B cell (primary cell): Measurements from ENCODE around the gene MPIG6B.

Experiments
- CTCF ChIP-seq: fragments of 200-600 bp; IDR thresholded peaks from one replicate; pipeline ENCODE4 v1.8.0; 2022; ENCODE audit warnings: antibody characterized with exemption, mild to moderate bottlenecking
- EZH2 ChIP-seq: IDR thresholded peaks from 2 replicates; pipeline ENCODE4 v1.6.1; 2012; ENCODE audit warnings: borderline replicate concordance, low read depth, mild to moderate bottlenecking, moderate library complexity, low read length; ENCODE audit not compliant: insufficient read depth, poor library complexity, severe bottlenecking

GRCh38 chr6:31750411-31751022, 27.3 kb downstream of the MPIG6B start:
- no peak for TF ChIP-seq EZH2
- no peak for TF ChIP-seq CTCF
